ENCODE measurements around the gene SNRNP25.
"Not testable (repeated sequence)": the region's sequence is repeated elsewhere in the genome, so short reads cannot be mapped to it uniquely, and the experiment has no call there.

SNRNP25 gene

GRCh38 chr16:53346-54236, at the start of gene SNRNP25, which contains the start of gene POLR3K:
Gene SNRNP25 (plus strand): TSS chr16:53828. CDS start chr16:54017, 189 bp downstream.
Gene POLR3K (minus strand): TSS chr16:53608. CDS start chr16:53586, 22 bp downstream.
- peak; percentile 98 for DNase-seq

GRCh38 chr16:9903-10665, 43.5 kb upstream of the SNRNP25 start:
- peak; percentile 7 for DNase-seq

GRCh38 chr16:10772-11171, 42.9 kb upstream of the SNRNP25 start:
- peak; percentile 93 for DNase-seq

GRCh38 chr16:17062-17765, 36.4 kb upstream of the SNRNP25 start:
- DNase-seq = not testable (repeated sequence)

- DNase-seq = not testable (repeated sequence)
These were observed 32.7 kb upstream of the SNRNP25 start for GRCh38 chr16:20886-21285.

- not testable (repeated sequence) for DNase-seq
These were observed 29.5 kb upstream of the SNRNP25 start for GRCh38 chr16:24151-24550.

GRCh38 chr16:25926-26348, 27.7 kb upstream of the SNRNP25 start:
- DNase-seq = not testable (repeated sequence)

- not testable (repeated sequence) for DNase-seq
These were observed 23.0 kb upstream of the SNRNP25 start for GRCh38 chr16:30627-31026.

GRCh38 chr16:33154-33876, 20.3 kb upstream of the SNRNP25 start:
- DNase-seq = not testable (repeated sequence)

- no peak for DNase-seq
These were observed 19.6 kb upstream of the SNRNP25 start for GRCh38 chr16:33877-34647.

- DNase-seq = no peak
These were observed 19.0 kb upstream of the SNRNP25 start for GRCh38 chr16:34648-34987.

GRCh38 chr16:35011-35677, 18.5 kb upstream of the SNRNP25 start:
- DNase-seq = no peak

- no peak for DNase-seq
These were observed 17.8 kb upstream of the SNRNP25 start for GRCh38 chr16:35678-36305.

GRCh38 chr16:36336-36984, 17.2 kb upstream of the SNRNP25 start:
- DNase-seq = no peak

GRCh38 chr16:37511-37910, 16.1 kb upstream of the SNRNP25 start:
- DNase-seq = no peak

- not testable (repeated sequence) for DNase-seq
These were observed 15.4 kb upstream of the SNRNP25 start for GRCh38 chr16:38206-38605.

GRCh38 chr16:38941-39892, 14.4 kb upstream of the SNRNP25 start:
- DNase-seq = peak; percentile 70

GRCh38 chr16:41439-42068, 12.1 kb upstream of the SNRNP25 start:
- no peak for DNase-seq
